OCI-LY7 (cell line): ENCODE results near the gene CENPN.

Source experiments
- CTCF ChIP-seq: fragments of 200-600 bp; sonication (generic); conservative IDR thresholded peaks from 2 replicates; pipeline ENCODE4 v1.5.1; 2014; ENCODE audit warnings: mild to moderate bottlenecking, antibody characterized with exemption, low read length, moderate library complexity, mixed read lengths
- EZH2phosphoT487 ChIP-seq: fragments of 200-600 bp; sonication (generic); IDR thresholded peaks from 2 replicates; pipeline ENCODE4 v1.6.1; 2018; ENCODE audit warnings: low read depth, borderline replicate concordance, mild to moderate bottlenecking, mixed run types, antibody characterized with exemption, low read length, moderate library complexity, mixed read lengths

- TF ChIP-seq CTCF: no peak
- TF ChIP-seq EZH2phosphoT487: no peak
Observed at GRCh38 chr16:80973991-80974390, 33.0 kb upstream of the CENPN start.
